ENCODE data around the gene DCLK3.
A peak's percentile ranks its signal among the peaks of the same experiment; 100 is the strongest.

The DCLK3 gene

DNA sequence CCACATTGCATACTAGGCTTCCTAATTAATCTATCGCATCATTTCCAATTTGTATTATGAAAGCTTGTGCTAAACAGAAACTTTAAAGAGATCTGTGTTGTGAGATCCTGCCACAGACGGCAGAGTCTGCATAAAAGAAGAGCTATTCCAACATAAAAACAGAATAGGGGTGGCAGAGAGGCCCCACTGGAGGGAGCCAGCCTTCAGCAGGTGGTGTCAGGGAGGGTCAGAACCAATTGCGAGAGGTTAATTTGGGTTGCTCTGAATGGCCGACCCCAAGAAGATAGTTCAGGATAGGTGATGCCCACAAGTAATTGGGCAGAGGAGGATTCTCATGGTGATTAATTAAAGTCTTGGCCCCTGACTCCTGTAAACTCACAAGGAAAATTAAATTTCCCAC is 74.8 kb downstream of the DCLK3 start:
- DNase-seq (ENCODE audit: insufficient read length, low spot score) (no peak), FAIRE-seq (no peak)
- TF ChIP-seq POLR2AphosphoS5 (IDR thresholded peaks at IDR 0.05; ENCODE audit: low read depth, low read length) (no peak), SPI1 (IDR thresholded peaks at IDR 0.05; ENCODE audit: low read depth, low read length) (no peak), POU2F2 (IDR thresholded peaks at IDR 0.05; ENCODE audit: low read depth, low read length) (no peak), POLR2A (IDR thresholded peaks at IDR 0.05; ENCODE audit: low read depth, low read length) (no peak), PAX5 (IDR thresholded peaks at IDR 0.05; ENCODE audit: insufficient read depth, low read length, severe bottlenecking) (no peak), TAF1 (IDR thresholded peaks at IDR 0.05; ENCODE audit: low read depth, low read length) (no peak)

DNA sequence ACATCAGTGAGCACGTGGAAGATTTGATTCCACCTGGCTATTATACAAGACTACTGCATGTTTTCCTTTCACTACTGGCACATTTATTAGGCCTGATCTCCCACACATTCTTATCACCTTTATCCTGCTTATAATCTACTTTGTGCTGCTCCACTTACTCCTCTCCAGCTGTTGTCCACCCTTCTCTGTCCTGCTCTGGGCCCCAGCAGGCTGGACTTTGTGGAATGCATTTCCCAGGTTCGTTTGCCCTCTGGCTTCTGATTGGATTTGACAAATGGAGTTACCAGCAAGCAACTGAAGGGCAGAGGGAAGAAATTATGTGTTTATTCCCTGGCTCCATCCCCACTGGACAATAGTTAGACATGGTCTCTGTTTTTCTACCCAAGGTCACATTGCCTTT is 75.5 kb downstream of the DCLK3 start:
- no peak for DNase-seq (ENCODE audit: insufficient read length, low spot score)
- no peak for FAIRE-seq

DNA sequence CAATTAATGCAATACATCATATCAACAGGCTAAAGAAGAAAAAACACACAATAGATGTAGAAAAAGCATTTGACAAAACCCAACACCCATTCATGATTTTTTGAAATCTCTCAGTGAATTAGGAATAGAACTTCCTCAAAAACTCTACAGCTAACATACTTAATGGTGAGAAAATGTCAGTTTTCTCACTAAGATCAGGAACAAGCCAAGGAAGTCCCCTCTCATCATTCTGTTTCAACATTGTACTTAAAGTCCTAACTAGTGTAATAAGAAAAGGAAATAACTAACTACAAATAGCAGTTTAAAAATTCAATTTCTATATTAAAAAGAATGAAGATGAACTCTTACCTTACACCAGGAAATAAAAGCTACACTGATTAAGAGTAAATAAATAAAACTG is 77.8 kb downstream of the DCLK3 start:
- TF ChIP-seq POLR2A (IDR thresholded peaks at IDR 0.05; ENCODE audit: low read depth, low read length) (no peak), TAF1 (IDR thresholded peaks at IDR 0.05; ENCODE audit: low read depth, low read length) (no peak), POLR2AphosphoS5 (IDR thresholded peaks at IDR 0.05; ENCODE audit: low read depth, low read length) (no peak), PAX5 (IDR thresholded peaks at IDR 0.05; ENCODE audit: insufficient read depth, low read length, severe bottlenecking) (no peak)
- FAIRE-seq (no peak), DNase-seq (ENCODE audit: insufficient read length, low spot score) (no peak)

More for the DNA sequence above, 75.5 kb downstream of the DCLK3 start:
- no peak for TF ChIP-seq TAF1 (IDR thresholded peaks at IDR 0.05; ENCODE audit: low read depth, low read length)
- TF ChIP-seq POLR2AphosphoS5 (IDR thresholded peaks at IDR 0.05; ENCODE audit: low read depth, low read length): no peak
- TF ChIP-seq POU2F2 (IDR thresholded peaks at IDR 0.05; ENCODE audit: low read depth, low read length): no peak
- TF ChIP-seq POLR2A (IDR thresholded peaks at IDR 0.05; ENCODE audit: low read depth, low read length): no peak
- no peak for TF ChIP-seq SPI1 (IDR thresholded peaks at IDR 0.05; ENCODE audit: low read depth, low read length)
- TF ChIP-seq PAX5 (IDR thresholded peaks at IDR 0.05; ENCODE audit: insufficient read depth, low read length, severe bottlenecking): no peak

GRCh38 chr3:36681867-36682266 is 82.5 kb downstream of the DCLK3 start:
- no peak for DNase-seq (ENCODE audit: insufficient read length, low spot score)
- TF ChIP-seq POLR2A (IDR thresholded peaks at IDR 0.05; ENCODE audit: low read depth, low read length): no peak
- peak; percentile 42 for TF ChIP-seq SPI1 (IDR thresholded peaks at IDR 0.05; ENCODE audit: low read depth, low read length)
- no peak for TF ChIP-seq TAF1 (IDR thresholded peaks at IDR 0.05; ENCODE audit: low read depth, low read length)
- no peak for TF ChIP-seq POLR2AphosphoS5 (IDR thresholded peaks at IDR 0.05; ENCODE audit: low read depth, low read length)
- TF ChIP-seq POU2F2 (IDR thresholded peaks at IDR 0.05; ENCODE audit: low read depth, low read length): no peak
- TF ChIP-seq PAX5 (IDR thresholded peaks at IDR 0.05; ENCODE audit: insufficient read depth, low read length, severe bottlenecking): no peak
- no peak for FAIRE-seq

DNA sequence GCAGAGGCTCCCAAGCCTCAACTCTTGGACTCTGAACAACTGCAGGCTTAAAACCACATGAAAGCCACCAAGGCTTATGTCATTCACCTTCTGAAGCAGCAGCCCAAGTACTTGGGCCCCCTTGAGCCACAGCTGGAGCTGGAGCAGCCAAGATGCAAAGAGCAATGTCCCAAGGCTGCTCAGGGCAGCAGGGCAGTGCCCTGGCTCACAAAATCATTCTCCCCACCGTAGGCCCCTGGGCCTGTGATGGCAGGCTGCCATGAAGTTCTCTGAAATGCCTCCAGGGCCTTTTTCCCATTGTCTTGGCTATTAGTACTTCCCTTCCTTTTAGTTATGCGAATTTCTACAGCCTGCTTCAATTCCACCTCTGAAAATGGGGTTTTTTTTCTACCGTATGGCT is 83.4 kb downstream of the DCLK3 start:
- DNase-seq (ENCODE audit: insufficient read length, low spot score) (no peak), FAIRE-seq (no peak)
- TF ChIP-seq SPI1 (IDR thresholded peaks at IDR 0.05; ENCODE audit: low read depth, low read length) (no peak), POLR2AphosphoS5 (IDR thresholded peaks at IDR 0.05; ENCODE audit: low read depth, low read length) (no peak), POLR2A (IDR thresholded peaks at IDR 0.05; ENCODE audit: low read depth, low read length) (no peak), PAX5 (IDR thresholded peaks at IDR 0.05; ENCODE audit: insufficient read depth, low read length, severe bottlenecking) (no peak), TAF1 (IDR thresholded peaks at IDR 0.05; ENCODE audit: low read depth, low read length) (no peak), POU2F2 (IDR thresholded peaks at IDR 0.05; ENCODE audit: low read depth, low read length) (no peak)

DNA sequence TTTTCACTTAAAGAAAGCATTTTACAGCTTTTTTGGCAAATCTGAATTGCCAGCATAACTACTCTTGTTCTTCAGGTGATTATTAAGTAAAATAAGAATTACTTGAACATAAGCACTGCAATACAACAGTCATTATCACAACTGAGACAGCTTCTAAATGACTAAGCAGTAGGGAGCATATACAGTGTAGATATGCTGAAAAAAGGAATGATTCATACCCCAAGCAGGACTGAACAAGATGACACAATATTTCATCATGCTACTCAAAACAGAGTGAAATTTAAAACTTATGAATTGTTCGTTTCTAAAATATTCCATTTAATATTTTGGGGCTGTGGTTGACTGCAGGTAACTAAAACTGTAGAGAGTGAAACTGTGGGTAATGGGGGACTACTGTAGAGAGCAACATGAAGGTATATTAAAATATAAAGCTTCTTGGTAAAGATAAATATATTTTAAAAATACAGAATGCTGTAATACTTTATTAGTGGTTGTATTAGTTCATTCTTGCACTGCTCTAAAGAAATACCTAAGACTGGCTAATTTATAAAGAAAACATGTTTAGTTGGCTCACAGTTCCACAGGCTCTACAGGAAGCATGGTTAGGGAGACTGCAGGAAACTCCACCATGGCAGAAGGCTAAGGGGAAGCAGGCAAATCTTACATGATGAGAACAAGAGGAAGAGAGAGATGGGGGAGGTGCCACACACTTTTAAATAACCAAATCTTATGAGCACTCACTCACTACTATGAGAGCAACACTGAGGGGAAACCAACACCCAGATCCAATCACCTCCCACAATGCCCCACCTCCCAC is 84.8 kb downstream of the DCLK3 start:
- TF ChIP-seq TAF1 (IDR thresholded peaks at IDR 0.05; ENCODE audit: low read depth, low read length): no peak
- TF ChIP-seq POU2F2 (IDR thresholded peaks at IDR 0.05; ENCODE audit: low read depth, low read length): no peak
- TF ChIP-seq PAX5 (IDR thresholded peaks at IDR 0.05; ENCODE audit: insufficient read depth, low read length, severe bottlenecking): no peak
- no peak for TF ChIP-seq SPI1 (IDR thresholded peaks at IDR 0.05; ENCODE audit: low read depth, low read length)
- TF ChIP-seq POLR2AphosphoS5 (IDR thresholded peaks at IDR 0.05; ENCODE audit: low read depth, low read length): no peak
- TF ChIP-seq POLR2A (IDR thresholded peaks at IDR 0.05; ENCODE audit: low read depth, low read length): no peak
- FAIRE-seq (no peak), DNase-seq (ENCODE audit: insufficient read length, low spot score) (no peak)

GRCh38 chr3:36678216-36679013 is 85.9 kb downstream of the DCLK3 start:
- no peak for TF ChIP-seq PAX5 (IDR thresholded peaks at IDR 0.05; ENCODE audit: insufficient read depth, low read length, severe bottlenecking)
- TF ChIP-seq POU2F2 (IDR thresholded peaks at IDR 0.05; ENCODE audit: low read depth, low read length): no peak
- TF ChIP-seq TAF1 (IDR thresholded peaks at IDR 0.05; ENCODE audit: low read depth, low read length): no peak
- no peak for TF ChIP-seq SPI1 (IDR thresholded peaks at IDR 0.05; ENCODE audit: low read depth, low read length)
- TF ChIP-seq POLR2AphosphoS5 (IDR thresholded peaks at IDR 0.05; ENCODE audit: low read depth, low read length): no peak
- no peak for TF ChIP-seq POLR2A (IDR thresholded peaks at IDR 0.05; ENCODE audit: low read depth, low read length)
- DNase-seq (ENCODE audit: insufficient read length, low spot score) (no peak), FAIRE-seq (no peak)

- TF ChIP-seq POLR2AphosphoS5 (IDR thresholded peaks at IDR 0.05; ENCODE audit: low read depth, low read length): no peak
- TF ChIP-seq TAF1 (IDR thresholded peaks at IDR 0.05; ENCODE audit: low read depth, low read length): no peak
- TF ChIP-seq POU2F2 (IDR thresholded peaks at IDR 0.05; ENCODE audit: low read depth, low read length): no peak
- no peak for TF ChIP-seq PAX5 (IDR thresholded peaks at IDR 0.05; ENCODE audit: insufficient read depth, low read length, severe bottlenecking)
- no peak for TF ChIP-seq SPI1 (IDR thresholded peaks at IDR 0.05; ENCODE audit: low read depth, low read length)
- TF ChIP-seq POLR2A (IDR thresholded peaks at IDR 0.05; ENCODE audit: low read depth, low read length): no peak
- FAIRE-seq: no peak
- no peak for DNase-seq (ENCODE audit: insufficient read length, low spot score)
Observed at GRCh38 chr3:36677331-36678007, 86.9 kb downstream of the DCLK3 start.

- no peak for FAIRE-seq
- TF ChIP-seq POU2F2 (IDR thresholded peaks at IDR 0.05; ENCODE audit: low read depth, low read length) (no peak), SPI1 (IDR thresholded peaks at IDR 0.05; ENCODE audit: low read depth, low read length) (no peak), PAX5 (IDR thresholded peaks at IDR 0.05; ENCODE audit: insufficient read depth, low read length, severe bottlenecking) (no peak), POLR2A (IDR thresholded peaks at IDR 0.05; ENCODE audit: low read depth, low read length) (no peak), POLR2AphosphoS5 (IDR thresholded peaks at IDR 0.05; ENCODE audit: low read depth, low read length) (no peak), TAF1 (IDR thresholded peaks at IDR 0.05; ENCODE audit: low read depth, low read length) (no peak)
- DNase-seq (ENCODE audit: insufficient read length, low spot score): no peak
Observed at GRCh38 chr3:36674816-36675215, 89.5 kb downstream of the DCLK3 start.

Measured in GM12891 (cell line).